K562 (cell line): Measurements from ENCODE around the gene TBRG4. TPM values are rescaled to one million over a fixed set of nuclear protein-coding genes. Genes with fewer than 3 reads are reported as not detected.
A peak's percentile ranks its signal among the peaks of the same experiment; 100 is the strongest.

Experiments used
- ATAC-seq: fragments of 200-7000 bp; cut with Tn5 transposase; 3 replicates; pipeline ENCODE4 v1.9.1; 2020; ENCODE audit warnings: moderate library complexity
- BruUV-seq: library from RNA; stranded (reverse); fragments of 400-500 nt; replicated peaks from 2 replicates; lab custom pipeline; 2021; lab: Mats Ljungman, UMichigan
- CTCF ChIA-PET: fragments of 300-600 bp; formaldehyde crosslinking; extraction: SDS; loops from one replicate; lab custom pipeline; 2021; ENCODE audit warnings: low intra/inter-chr PET ratio; lab: Yijun Ruan, JAX
- POLR2A ChIA-PET: fragments of 300-600, 350-650 bp; sonication (Branson Sonifier 250); formaldehyde crosslinking; extraction: SDS; loops from one replicate; lab custom pipeline; 2021; ENCODE audit warnings: antibody characterized with exemption, inconsistent platforms; lab: Yijun Ruan, JAX
- DNase-seq, 4 experiments: peaks; one replicate each; pipeline versions ENCODE4 v3.0.0 to v3.0.0-alpha.2; 2011 to 2018; ENCODE audit warnings: low spot score in 3 of 4, mixed read lengths in 3 of 4; ENCODE audit errors: extremely low read depth in 1 of 4
- FAIRE-seq: peaks from 2 replicates; lab custom pipeline; 2011; peaks lifted over from hg19 to GRCh38; lab: Jason Lieb, UNC
- H2AFZ ChIP-seq: 2 replicates; pipeline ENCODE4 v1.6.0; 2011; ENCODE audit warnings: low read depth, low read length, control low read depth, inconsistent platforms
- H3K27ac ChIP-seq: fragments of 200-600 bp; 3 replicates; pipeline ENCODE4 v1.8.0; 2011; ENCODE audit warnings: low read depth, mild to moderate bottlenecking, control low read depth, inconsistent platforms, low read length, moderate library complexity, mixed read lengths; ENCODE audit errors: extremely low read depth
- H3K27me3 ChIP-seq, 2 experiments: fragments of 300-600 bp in 1 of 2; 2 replicates in 1 of 2; 3 replicates in 1 of 2; pipeline versions ENCODE4 v1.6.0 to v1.8.0; 2011; ENCODE audit warnings: inconsistent platforms in 2 of 2, low read length in 2 of 2, mild to moderate bottlenecking in 1 of 2, mixed read lengths in 1 of 2, moderate library complexity in 1 of 2; ENCODE audit not compliant: control insufficient read depth in 2 of 2, insufficient read depth in 2 of 2
- H3K36me3 ChIP-seq: fragments of 300-600 bp; 3 replicates; pipeline ENCODE4 v1.8.0; 2011; ENCODE audit warnings: mild to moderate bottlenecking, low read length, inconsistent platforms; ENCODE audit not compliant: control insufficient read depth, insufficient read depth
- H3K4me1 ChIP-seq, 2 experiments: fragments of 200-600 bp in 1 of 2; replicated peaks in 1 of 2; 2 replicates in 1 of 2; 3 replicates in 1 of 2; pipeline versions ENCODE4 v1.5.1 to v1.8.0; 2011; ENCODE audit warnings: inconsistent platforms in 2 of 2, low read length in 2 of 2, mild to moderate bottlenecking in 1 of 2, mixed read lengths in 1 of 2, moderate library complexity in 1 of 2; ENCODE audit not compliant: control insufficient read depth in 2 of 2, insufficient read depth in 2 of 2
- H3K4me2 ChIP-seq: 2 replicates; pipeline ENCODE4 v1.6.1; 2011; ENCODE audit warnings: low read length, control low read depth, inconsistent platforms, mixed read lengths; ENCODE audit not compliant: insufficient read depth
- H3K4me3 ChIP-seq: fragments of 200-600 bp; sonication (generic), shearing (Covaris generic); 2 replicates; pipeline ENCODE4 v1.5.1; 2016; ENCODE audit warnings: control low read depth, inconsistent platforms
- H3K79me2 ChIP-seq: fragments of 200-600 bp; 3 replicates; pipeline ENCODE4 v1.8.0; 2011; ENCODE audit warnings: low read length, inconsistent platforms; ENCODE audit not compliant: control insufficient read depth, insufficient read depth
- H3K9ac ChIP-seq, 2 experiments: 2 replicates each; pipeline versions ENCODE4 v1.6.0 to v1.6.1; 2011; ENCODE audit warnings: low read depth in 2 of 2, low read length in 2 of 2, control low read depth in 1 of 2, inconsistent platforms in 1 of 2, mild to moderate bottlenecking in 1 of 2, mixed read lengths in 1 of 2; ENCODE audit not compliant: insufficient read depth in 1 of 2
- H3K9me1 ChIP-seq: one replicate; pipeline ENCODE4 v1.6.0; 2011; ENCODE audit warnings: inconsistent platforms, mild to moderate bottlenecking, low read length, moderate library complexity; ENCODE audit not compliant: control insufficient read depth, insufficient read depth
- H3K9me3 ChIP-seq: replicated peaks from 2 replicates; pipeline ENCODE4 v1.5.1; 2011; ENCODE audit warnings: low read depth, low read length, inconsistent platforms; ENCODE audit not compliant: control insufficient read depth, insufficient read depth
- H4K20me1 ChIP-seq: replicated peaks from 2 replicates; pipeline ENCODE4 v1.6.1; 2011; ENCODE audit warnings: low read length, inconsistent platforms, mixed read lengths; ENCODE audit not compliant: control insufficient read depth, insufficient read depth
- BMI1 ChIP-seq: fragments of 150-350 bp; IDR thresholded peaks from 2 replicates; pipeline ENCODE4 v1.6.1; 2014; ENCODE audit warnings: low read length
- HNRNPLL ChIP-seq: fragments of 200-400 bp; formaldehyde crosslinking; IDR thresholded peaks from 2 replicates; pipeline ENCODE4 v1.6.1; 2017; ENCODE audit warnings: low read length, low read depth, mild to moderate bottlenecking; ENCODE audit not compliant: poor library complexity, severe bottlenecking
- NFIC ChIP-seq: fragments of 450-650 bp; IDR thresholded peaks from 2 replicates; pipeline ENCODE4 v1.6.1; 2017; ENCODE audit warnings: mild to moderate bottlenecking, inconsistent platforms
- POLR2A ChIP-seq: fragments of 450-650 bp; conservative IDR thresholded peaks from 2 replicates; pipeline ENCODE4 v1.6.1; 2016
- PRMT5 ChIP-seq: sonication (generic); formaldehyde crosslinking; IDR thresholded peaks from 2 replicates; pipeline ENCODE4 v1.5.0; 2020; ENCODE audit warnings: missing genetic modification reagents
- SMC3 ChIP-seq: conservative IDR thresholded peaks from 2 replicates; pipeline ENCODE4 v1.6.1; 2011; ENCODE audit warnings: low read depth, low read length, improper control_type of control experiment; ENCODE audit not compliant: insufficient read depth
- STAG1 ChIP-seq: sonication (generic); formaldehyde crosslinking; IDR thresholded peaks from 2 replicates; pipeline ENCODE4 v1.5.0; 2020; ENCODE audit warnings: missing genetic modification reagents, borderline replicate concordance
- SUPT5H ChIP-seq: fragments of 450-650 bp; IDR thresholded peaks from 2 replicates; pipeline ENCODE4 v1.6.1; 2016
- ZNF57 ChIP-seq: fragments of 450-650 bp; formaldehyde crosslinking; IDR thresholded peaks from 2 replicates; pipeline ENCODE4 v1.4.0; 2020; ENCODE audit warnings: mild to moderate bottlenecking, moderate library complexity
- WGBS: fragments of 100-300 bp; shearing (Covaris generic); methylation state at CpG from one replicate; pipeline ENCODE4 v1.1.6; 2016; ENCODE audit warnings: low coverage, mixed read lengths; ENCODE audit not compliant: insufficient coverage; ENCODE audit errors: missing lambda C conversion rate; 5-methylcytosine and 5-hydroxymethylcytosine counted together
- in situ Hi-C: fragments of 300-500 bp; cut with MboI; formaldehyde crosslinking; loops from 4 replicates; pipeline ENCODE4 v1.15.0; 2018; ENCODE audit warnings: inconsistent platforms, mixed read lengths
- intact Hi-C: fragments of 100-400 bp; cut with micrococcal nuclease; formaldehyde crosslinking; loops from 2 replicates; pipeline ENCODE4 v1.14.2; 2022
- polyA plus RNA-seq, 8 experiments: library from polyadenylated mRNA; depleted of rRNA in 4 of 8; stranded (reverse) in 5 of 8; unstranded in 3 of 8; fragments of >200 nt; fragmentation: Nextera tagmentation in 2 of 8; fragmentation: Illumina TruSeq in 1 of 8; extraction: Ambion mirVana in 2 of 8; extraction: Trizol in 1 of 8; gene quantifications; 2 replicates each; pipeline versions ENCODE4 v1.2.1 to v1.2.3, GENCODE V29; 2011 to 2014; ENCODE audit warnings: inconsistent platforms in 1 of 8, missing spikeins in 1 of 8
- total RNA-seq, 7 experiments: library from RNA; depleted of rRNA in 6 of 7; stranded (reverse); fragments of >200 nt in 6 of 7; fragmentation: Illumina TruSeq in 2 of 7; extraction: Trizol in 2 of 7; gene quantifications; 2 replicates each; pipeline versions ENCODE4 v1.2.1 to v1.2.3, GENCODE V29; 2011 to 2021; ENCODE audit warnings: low replicate concordance in 1 of 7
- TF ChIP-seq, protein P1 (sequence below), 2 experiments: fragments of 450-650 bp; formaldehyde crosslinking in 1 of 2; IDR thresholded peaks; 2 replicates each; pipeline versions ENCODE4 v1.4.0 to v1.6.1; 2014 to 2020; ENCODE audit warnings: mild to moderate bottlenecking in 2 of 2, borderline replicate concordance in 1 of 2, low read depth in 1 of 2

Gene TBRG4
- total and polyA plus RNA-seq, 9 of the 15 experiments (the other 6 are each of a cell fraction or from before 2014, with no cell fraction given) = 11.2 to 322 (median 216) TPM

DNA sequence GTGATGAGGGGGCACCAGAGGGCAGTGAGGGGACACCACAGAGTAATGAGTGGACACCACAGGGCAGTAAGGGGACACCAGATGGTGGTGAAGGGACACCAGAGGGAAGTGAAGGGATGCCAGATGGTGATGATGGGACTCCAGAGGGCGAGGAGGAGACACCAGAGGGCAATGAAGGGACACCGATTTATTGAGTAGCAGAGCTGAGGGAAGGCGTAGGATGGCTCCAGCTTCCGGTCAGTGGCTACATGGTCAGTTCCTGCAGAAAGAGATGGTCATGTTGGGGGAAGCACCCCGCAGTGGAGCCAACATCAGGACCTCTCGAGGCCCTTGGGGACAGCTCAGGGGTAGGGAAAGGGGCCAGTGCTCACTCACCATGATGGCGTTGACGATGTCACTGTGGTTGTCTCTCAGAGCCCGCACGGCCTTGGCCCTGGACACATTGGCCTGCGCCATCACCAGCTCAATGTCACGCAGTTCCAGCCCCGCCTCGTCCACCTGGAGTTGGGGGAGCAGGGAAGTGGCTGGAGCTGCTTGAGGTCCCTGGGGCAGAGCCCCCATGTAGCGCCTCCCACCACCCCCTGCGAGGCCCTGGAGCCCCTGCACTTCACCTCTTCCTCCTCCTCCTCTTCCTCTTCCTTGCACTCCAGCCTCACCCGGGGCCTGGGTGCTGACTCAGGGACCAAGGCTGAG, 31.1 kb downstream of the TBRG4 start (continued):
- TF ChIP-seq ZNF57 (CRISPR knock-in tag) (no peak), BMI1 (no peak)

DNA sequence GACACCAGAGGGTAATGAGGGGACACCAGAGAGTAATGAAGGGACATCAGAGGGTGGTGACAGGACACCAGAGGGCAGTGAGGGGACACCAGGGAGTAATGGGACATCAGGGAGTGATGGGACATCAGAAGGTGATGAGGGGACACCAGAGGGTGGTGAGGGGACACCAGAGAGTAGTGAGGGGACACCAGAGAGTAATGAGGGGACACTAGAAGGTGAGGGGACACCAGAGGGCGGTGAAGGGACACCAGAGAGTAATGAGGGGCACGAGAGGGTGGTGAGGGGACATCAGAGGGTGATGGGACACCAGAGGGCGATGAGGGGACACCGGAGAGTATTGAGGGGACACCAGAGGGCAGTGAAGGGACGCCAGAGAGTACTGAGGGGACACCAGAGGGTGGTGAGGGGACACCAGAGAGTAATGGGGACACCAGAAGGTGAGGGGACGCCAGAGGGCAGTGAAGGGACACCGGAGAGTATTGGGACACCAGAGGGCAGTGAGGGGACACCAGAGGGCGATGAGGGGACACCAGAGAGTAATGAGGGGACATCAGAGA, 33.3 kb downstream of the TBRG4 start:
- DNase-seq (peak in 2 of 4 experiments; percentile 24 to 48), ATAC-seq (peak; percentile 55), FAIRE-seq (no peak)
- H3K4me3 ChIP-seq = no peak overlapping the region
- no peak overlapping the region for H3K27ac ChIP-seq
- CTCF ChIA-PET = interaction anchor here (0.8 to 3.0 kb wide), 3 partner anchors 58 to 101 kb away, joined by 3 to 17 read pairs (median 4); no protein-coding TSS in a partner anchor
- H3K4me1 ChIP-seq = peaks cover 0 to 35% of the 10 kb centered on the region in 2 experiments; a peak in 1 of 5 replicates
- intact Hi-C loops (loop anchor here (1.0 to 10.0 kb wide), 2 partner anchors 58 to 103 kb away; partner anchors contain the start of gene MYO1G), in situ Hi-C loops (no loop called here)
- H4K20me1 ChIP-seq = peaks cover 4% of the 10 kb centered on the region; the same call in 1 of the 2 replicates
- H2AFZ ChIP-seq = no peak overlapping the region
- BruUV-seq = no TSS peak
- H3K27me3 ChIP-seq = no peaks in the 10 kb centered on the region
- no peak overlapping the region for H3K4me2 ChIP-seq
- H3K79me2 ChIP-seq = no peaks in the 10 kb centered on the region
- H3K9me3 ChIP-seq = no peaks in the 10 kb centered on the region
- no peaks in the 10 kb centered on the region for H3K9me1 ChIP-seq
- H3K36me3 ChIP-seq = peaks cover 39% of the 10 kb centered on the region; the same call in 2 of the 3 replicates
- WGBS = 33% methylated on average over 8 of the region's 8 CpGs
- POLR2A ChIA-PET = interaction anchor here (1.2 kb wide), 1 partner anchor 9 kb away, joined by 5 read pairs; no protein-coding TSS in a partner anchor
- no peak overlapping the region for H3K9ac ChIP-seq
- TF ChIP-seq POLR2A = peak; percentile 59
- TF ChIP-seq NFIC = 0 out of 2 replicates have a peak, but pooled peaks have one; percentile 16
- peak; percentile 73 for TF ChIP-seq SUPT5H
- no peak for TF ChIP-seq PRMT5
- TF ChIP-seq SMC3 = 0 out of 2 replicates have a peak, but pooled peaks have one; percentile 17
- no peak for TF ChIP-seq HNRNPLL
- peak; percentile 32; the same call in 1 of the 2 replicates for TF ChIP-seq STAG1 (CRISPR knock-in tag)
- TF ChIP-seq, protein P1, sequence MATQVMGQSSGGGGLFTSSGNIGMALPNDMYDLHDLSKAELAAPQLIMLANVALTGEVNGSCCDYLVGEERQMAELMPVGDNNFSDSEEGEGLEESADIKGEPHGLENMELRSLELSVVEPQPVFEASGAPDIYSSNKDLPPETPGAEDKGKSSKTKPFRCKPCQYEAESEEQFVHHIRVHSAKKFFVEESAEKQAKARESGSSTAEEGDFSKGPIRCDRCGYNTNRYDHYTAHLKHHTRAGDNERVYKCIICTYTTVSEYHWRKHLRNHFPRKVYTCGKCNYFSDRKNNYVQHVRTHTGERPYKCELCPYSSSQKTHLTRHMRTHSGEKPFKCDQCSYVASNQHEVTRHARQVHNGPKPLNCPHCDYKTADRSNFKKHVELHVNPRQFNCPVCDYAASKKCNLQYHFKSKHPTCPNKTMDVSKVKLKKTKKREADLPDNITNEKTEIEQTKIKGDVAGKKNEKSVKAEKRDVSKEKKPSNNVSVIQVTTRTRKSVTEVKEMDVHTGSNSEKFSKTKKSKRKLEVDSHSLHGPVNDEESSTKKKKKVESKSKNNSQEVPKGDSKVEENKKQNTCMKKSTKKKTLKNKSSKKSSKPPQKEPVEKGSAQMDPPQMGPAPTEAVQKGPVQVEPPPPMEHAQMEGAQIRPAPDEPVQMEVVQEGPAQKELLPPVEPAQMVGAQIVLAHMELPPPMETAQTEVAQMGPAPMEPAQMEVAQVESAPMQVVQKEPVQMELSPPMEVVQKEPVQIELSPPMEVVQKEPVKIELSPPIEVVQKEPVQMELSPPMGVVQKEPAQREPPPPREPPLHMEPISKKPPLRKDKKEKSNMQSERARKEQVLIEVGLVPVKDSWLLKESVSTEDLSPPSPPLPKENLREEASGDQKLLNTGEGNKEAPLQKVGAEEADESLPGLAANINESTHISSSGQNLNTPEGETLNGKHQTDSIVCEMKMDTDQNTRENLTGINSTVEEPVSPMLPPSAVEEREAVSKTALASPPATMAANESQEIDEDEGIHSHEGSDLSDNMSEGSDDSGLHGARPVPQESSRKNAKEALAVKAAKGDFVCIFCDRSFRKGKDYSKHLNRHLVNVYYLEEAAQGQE (IDR thresholded peaks at IDR 0.05; ENCODE audit: borderline replicate concordance) = 0 out of 2 replicates have a peak, but pooled peaks have one; percentile 13
- TF ChIP-seq, protein P1 (CRISPR knock-in tag; IDR thresholded peaks at IDR 0.05; ENCODE audit: low read depth) = no peak
